SJSA1 (cell line): ENCODE results near the gene TBX21. TPM values are rescaled to one million over a fixed set of nuclear protein-coding genes. Genes with fewer than 3 reads are reported as not detected.

Source experiments
- DNase-seq, 2 experiments: peaks; one replicate each; pipeline ENCODE4 v3.0.0-alpha.2; 2015 to 2020; ENCODE audit warnings: low spot score in 2 of 2, low read depth in 1 of 2
- H3K27ac ChIP-seq: fragments of 250-450 bp; sonication (Bioruptor Pico); 2 replicates; pipeline ENCODE4 v1.5.1; 2020; ENCODE audit warnings: mild to moderate bottlenecking, moderate library complexity
- H3K27me3 ChIP-seq: fragments of 250-450 bp; sonication (Bioruptor Pico); replicated peaks from 2 replicates; pipeline ENCODE4 v1.5.1; 2020; ENCODE audit warnings: mild to moderate bottlenecking, moderate library complexity
- H3K36me3 ChIP-seq: fragments of 250-450 bp; sonication (Bioruptor Pico); 2 replicates; pipeline ENCODE4 v1.5.1; 2020; ENCODE audit warnings: mild to moderate bottlenecking
- H3K4me1 ChIP-seq: fragments of 250-450 bp; sonication (Bioruptor Pico); replicated peaks from 2 replicates; pipeline ENCODE4 v1.6.1; 2021; ENCODE audit warnings: mild to moderate bottlenecking
- H3K4me3 ChIP-seq: fragments of 250-450 bp; sonication (Bioruptor Pico); 2 replicates; pipeline ENCODE4 v1.5.1; 2020; ENCODE audit warnings: mild to moderate bottlenecking
- H3K9me3 ChIP-seq: fragments of 250-450 bp; sonication (Bioruptor Pico); replicated peaks from 2 replicates; pipeline ENCODE4 v1.5.1; 2020; ENCODE audit warnings: mild to moderate bottlenecking
- total RNA-seq: library from RNA; depleted of rRNA; stranded (reverse); fragments of >200 nt; shearing (Covaris generic); gene quantifications from 2 replicates; pipeline ENCODE4 v1.2.3, GENCODE V29; 2014

TBX21 gene
- total RNA-seq, 1 experiment from 2014 or later = not detected

DNA sequence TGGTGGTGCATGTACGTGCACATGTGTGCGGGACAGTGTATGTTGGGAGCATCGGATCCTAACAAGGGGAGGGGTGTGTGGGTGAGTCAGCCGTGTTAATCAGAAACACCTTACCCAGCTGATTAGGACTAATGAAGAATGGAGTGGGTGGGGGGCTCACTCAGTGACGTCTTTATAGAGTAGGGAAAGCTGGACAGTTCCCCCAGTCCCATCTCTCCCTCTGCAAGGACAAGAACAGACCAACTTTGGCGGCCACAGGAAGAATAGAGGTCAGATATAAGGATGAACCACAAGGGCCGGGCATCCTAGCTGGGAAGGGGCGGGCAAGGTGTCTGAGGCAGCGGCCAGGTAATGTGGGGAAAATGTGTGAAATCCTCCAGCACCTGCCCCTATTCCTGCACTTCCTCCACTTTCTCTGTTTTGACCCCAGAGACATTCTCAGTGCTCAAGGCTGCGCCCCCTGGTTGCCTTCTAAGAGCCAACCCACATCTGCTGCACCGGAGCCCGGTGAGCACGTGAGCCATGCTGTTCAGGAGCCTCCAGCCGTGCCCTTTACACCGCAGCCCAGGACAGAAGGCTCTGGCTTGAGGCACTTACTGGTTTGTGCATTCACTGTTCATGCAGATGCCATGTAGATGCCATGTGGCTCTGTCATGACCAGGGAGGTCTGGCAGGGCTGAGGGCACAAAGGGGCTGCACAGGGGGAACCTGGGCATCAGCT lies 18.9 kb upstream of the TBX21 start:
- Histone ChIP-seq H3K27ac (no peak overlapping the region), H3K4me1 (peaks cover 16% of the 10 kb centered on the region), H3K4me3 (no peak overlapping the region), H3K9me3 (no peaks in the 10 kb centered on the region), H3K36me3 (no peaks in the 10 kb centered on the region), H3K27me3 (peaks cover 37% of the 10 kb centered on the region)
- DNase-seq = no peak

DNA sequence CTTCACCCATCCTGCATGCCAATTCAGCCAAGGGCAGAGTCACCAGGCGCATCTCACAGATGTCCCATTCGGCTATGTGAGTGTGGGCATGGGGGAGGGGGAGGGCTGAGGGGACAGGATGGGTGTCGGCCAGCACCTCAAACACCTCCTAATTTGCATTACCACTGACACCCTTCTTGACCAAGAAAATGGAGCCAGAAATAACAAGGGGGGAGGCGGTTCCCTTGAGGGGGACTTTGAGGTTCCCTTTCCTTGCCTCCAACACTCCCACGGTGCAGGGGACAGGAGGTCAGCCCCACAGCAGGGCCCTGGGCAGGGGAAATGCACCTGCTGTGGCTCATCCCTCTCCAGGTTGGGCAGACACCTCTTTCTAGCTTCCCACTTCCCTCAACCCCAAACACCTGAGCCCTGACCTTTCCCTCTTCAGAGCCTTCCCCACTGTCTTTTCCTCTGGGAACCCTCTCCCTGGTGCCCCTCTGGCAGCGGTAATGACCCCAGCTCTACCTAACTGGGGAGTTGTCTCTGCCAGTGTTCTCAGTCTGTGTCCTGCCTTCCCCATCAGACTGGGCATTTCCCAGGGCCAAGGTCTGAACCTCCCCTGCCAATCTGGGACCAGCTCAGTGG lies 18.2 kb upstream of the TBX21 start:
- peaks cover 37% of the 10 kb centered on the region for H3K27me3 ChIP-seq
- H3K4me1 ChIP-seq = peaks cover 24% of the 10 kb centered on the region
- H3K4me3 ChIP-seq = no peak overlapping the region
- H3K36me3 ChIP-seq = no peaks in the 10 kb centered on the region
- no peaks in the 10 kb centered on the region for H3K9me3 ChIP-seq
- no peak for DNase-seq
- no peak overlapping the region for H3K27ac ChIP-seq

DNA sequence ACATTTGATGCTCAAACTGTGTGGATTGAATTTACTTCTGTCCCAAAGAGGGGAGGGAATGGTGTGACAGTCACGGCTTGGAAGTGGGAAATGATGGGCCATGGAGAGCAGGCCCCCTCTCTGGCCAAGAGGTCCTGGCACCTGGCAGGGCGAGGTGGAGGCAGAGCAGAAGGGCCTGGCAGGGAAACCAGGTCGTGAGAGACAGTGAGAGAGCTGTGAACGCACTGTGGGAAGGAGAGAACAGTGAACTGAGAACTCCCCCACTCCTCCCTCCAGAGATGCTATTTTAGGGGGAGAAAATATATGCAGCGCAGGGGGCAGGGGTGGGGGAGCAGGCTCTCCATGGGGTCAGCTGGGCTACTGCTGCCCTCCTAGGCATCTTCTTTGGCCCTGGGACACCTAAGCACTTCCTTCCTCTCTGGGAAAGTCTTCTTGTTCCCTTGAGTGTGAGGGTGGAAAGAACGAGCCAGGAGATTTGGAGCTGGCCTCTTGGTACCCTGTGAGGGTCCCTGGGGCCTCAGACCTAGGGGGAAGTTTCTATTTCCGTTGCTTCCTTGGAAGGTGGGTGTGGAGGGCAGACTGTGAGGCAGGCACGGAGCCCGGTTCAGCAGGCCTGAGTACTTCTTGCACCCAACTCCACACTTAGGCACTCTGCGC lies 17.2 kb upstream of the TBX21 start:
- Histone ChIP-seq H3K36me3 (no peaks in the 10 kb centered on the region), H3K4me3 (no peak overlapping the region), H3K27me3 (peaks cover 37% of the 10 kb centered on the region), H3K27ac (no peak overlapping the region), H3K9me3 (no peaks in the 10 kb centered on the region), H3K4me1 (peaks cover 33% of the 10 kb centered on the region)
- no peak for DNase-seq

DNA sequence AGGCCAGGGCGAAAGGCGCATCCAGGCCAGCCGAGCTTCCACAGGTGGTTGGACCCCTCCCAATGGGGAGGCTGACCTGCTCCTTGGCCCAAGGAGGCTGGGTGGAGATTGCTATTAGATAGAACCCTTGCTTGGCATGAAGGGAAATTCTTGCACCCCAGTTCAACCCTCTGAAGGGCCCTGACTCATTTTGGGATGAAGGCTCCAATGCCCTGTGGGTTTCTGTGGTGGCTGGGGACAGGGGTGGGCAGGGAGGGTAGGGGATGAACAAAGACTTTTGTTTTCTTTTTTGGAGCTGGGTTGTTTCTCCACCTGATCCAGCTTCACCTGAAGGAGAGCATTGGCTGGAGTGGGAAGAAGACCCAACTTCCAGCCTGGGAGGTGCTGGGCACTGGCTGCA lies 16.7 kb upstream of the TBX21 start:
- H3K27ac ChIP-seq = no peak overlapping the region
- H3K4me3 ChIP-seq = no peak overlapping the region
- peaks cover 37% of the 10 kb centered on the region for H3K27me3 ChIP-seq
- peaks cover 38% of the 10 kb centered on the region for H3K4me1 ChIP-seq
- H3K9me3 ChIP-seq = no peaks in the 10 kb centered on the region
- DNase-seq = no peak
- H3K36me3 ChIP-seq = no peaks in the 10 kb centered on the region

- H3K9me3 ChIP-seq = no peaks in the 10 kb centered on the region
- H3K27ac ChIP-seq = no peak overlapping the region
- no peak for DNase-seq
- H3K4me3 ChIP-seq = no peak overlapping the region
- H3K4me1 ChIP-seq = peaks cover 44% of the 10 kb centered on the region
- no peaks in the 10 kb centered on the region for H3K36me3 ChIP-seq
- H3K27me3 ChIP-seq = peaks cover 37% of the 10 kb centered on the region
These were observed 15.8 kb upstream of the TBX21 start for GRCh38 chr17:47717261-47717697.

- H3K9me3 ChIP-seq = no peaks in the 10 kb centered on the region
- H3K27ac ChIP-seq = no peak overlapping the region
- H3K36me3 ChIP-seq = no peaks in the 10 kb centered on the region
- no peak for DNase-seq
- H3K27me3 ChIP-seq = peaks cover 29% of the 10 kb centered on the region
- H3K4me3 ChIP-seq = no peak overlapping the region
- H3K4me1 ChIP-seq = peaks cover 44% of the 10 kb centered on the region
These were observed 14.9 kb upstream of the TBX21 start for GRCh38 chr17:47717979-47718621.

- Histone ChIP-seq H3K4me3 (no peak overlapping the region), H3K27me3 (peaks cover 26% of the 10 kb centered on the region)
These were observed 14.2 kb upstream of the TBX21 start for GRCh38 chr17:47718634-47719405.

GRCh38 chr17:47719411-47720152 lies 13.5 kb upstream of the TBX21 start:
- DNase-seq = peak; percentile 87 to 92
- no peaks in the 10 kb centered on the region for H3K36me3 ChIP-seq
- peaks cover 44% of the 10 kb centered on the region for H3K4me1 ChIP-seq
- H3K27ac ChIP-seq = no peak overlapping the region
- H3K27me3 ChIP-seq = peaks cover 25% of the 10 kb centered on the region
- H3K9me3 ChIP-seq = no peaks in the 10 kb centered on the region
- H3K4me3 ChIP-seq = no peak overlapping the region

More at GRCh38 chr17:47718634-47719405, 14.2 kb upstream of the TBX21 start:
- no peaks in the 10 kb centered on the region for H3K36me3 ChIP-seq
- no peaks in the 10 kb centered on the region for H3K9me3 ChIP-seq
- DNase-seq = no peak
- peaks cover 44% of the 10 kb centered on the region for H3K4me1 ChIP-seq
- no peak overlapping the region for H3K27ac ChIP-seq

GRCh38 chr17:47720196-47720595 lies 12.8 kb upstream of the TBX21 start:
- H3K27ac ChIP-seq = no peak overlapping the region
- no peak overlapping the region for H3K4me3 ChIP-seq
- H3K36me3 ChIP-seq = no peaks in the 10 kb centered on the region
- H3K9me3 ChIP-seq = no peaks in the 10 kb centered on the region
- DNase-seq = no peak
- H3K27me3 ChIP-seq = peaks cover 23% of the 10 kb centered on the region
- peaks cover 44% of the 10 kb centered on the region for H3K4me1 ChIP-seq

DNA sequence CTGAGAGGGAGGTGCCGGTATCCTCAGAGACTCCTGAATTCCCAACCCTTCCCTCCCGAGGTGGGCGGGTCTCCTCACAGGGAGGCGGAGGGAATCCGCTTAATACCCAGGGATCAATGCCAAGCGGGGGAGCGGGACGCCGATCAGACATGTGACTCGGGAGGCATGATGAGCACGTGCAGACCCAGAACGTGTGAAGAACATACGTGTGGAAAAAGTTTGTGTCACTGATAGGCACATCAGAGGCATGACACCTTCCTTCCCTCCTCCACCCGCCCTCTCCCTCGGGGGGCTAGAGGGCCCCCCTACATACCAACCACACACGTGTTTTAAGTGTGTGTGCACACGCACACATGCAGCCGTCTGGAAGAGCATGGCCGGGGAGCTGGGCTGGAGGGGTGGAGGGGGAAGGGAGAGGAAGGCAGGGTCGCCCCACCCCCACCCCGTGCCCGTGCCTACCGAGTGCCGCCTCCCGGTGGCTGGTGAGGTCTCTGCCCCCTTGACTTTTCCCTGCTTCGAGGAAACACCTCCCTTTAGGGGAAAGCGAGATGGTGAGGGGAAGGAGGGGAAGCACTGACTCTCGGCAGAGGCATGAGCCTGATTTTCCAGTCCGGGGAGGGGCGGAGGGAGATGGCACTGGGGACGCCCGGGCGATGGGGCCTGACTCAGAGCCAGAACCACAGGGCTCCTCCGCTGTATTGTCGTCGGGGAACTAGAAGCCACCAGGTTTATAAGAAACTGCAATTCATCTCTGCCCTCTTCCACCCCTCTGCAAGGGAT lies 12.1 kb upstream of the TBX21 start:
- peaks cover 44% of the 10 kb centered on the region for H3K4me1 ChIP-seq
- no peaks in the 10 kb centered on the region for H3K36me3 ChIP-seq
- H3K27me3 ChIP-seq = peaks cover 20% of the 10 kb centered on the region
- no peaks in the 10 kb centered on the region for H3K9me3 ChIP-seq
- no peak overlapping the region for H3K4me3 ChIP-seq
- no peak overlapping the region for H3K27ac ChIP-seq
- DNase-seq = peak; percentile 69 to 87

DNA sequence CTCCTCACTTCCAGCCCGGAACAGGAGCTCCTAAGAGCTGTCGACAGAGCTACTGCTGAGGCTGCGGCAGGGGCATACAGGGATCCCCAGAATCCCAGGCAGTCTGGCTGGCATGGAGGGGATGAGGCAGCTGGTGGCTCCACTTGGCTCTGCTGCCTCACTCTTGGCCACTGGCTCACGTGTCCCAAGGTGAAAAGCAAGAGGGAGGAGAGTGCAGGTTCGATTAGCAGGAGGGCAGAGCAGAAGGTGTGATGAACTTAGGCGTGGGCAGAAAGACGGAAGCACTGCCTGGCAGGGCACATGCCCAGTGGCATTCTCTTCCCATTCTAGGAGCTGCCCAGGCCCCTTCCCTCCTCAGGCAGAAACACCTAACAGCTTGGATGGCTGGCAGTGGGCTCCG lies 11.3 kb upstream of the TBX21 start:
- Histone ChIP-seq H3K27ac (no peak overlapping the region), H3K4me3 (no peak overlapping the region), H3K27me3 (peaks cover 20% of the 10 kb centered on the region), H3K4me1 (peaks cover 44% of the 10 kb centered on the region), H3K36me3 (no peaks in the 10 kb centered on the region), H3K9me3 (no peaks in the 10 kb centered on the region)
- DNase-seq = no peak

DNA sequence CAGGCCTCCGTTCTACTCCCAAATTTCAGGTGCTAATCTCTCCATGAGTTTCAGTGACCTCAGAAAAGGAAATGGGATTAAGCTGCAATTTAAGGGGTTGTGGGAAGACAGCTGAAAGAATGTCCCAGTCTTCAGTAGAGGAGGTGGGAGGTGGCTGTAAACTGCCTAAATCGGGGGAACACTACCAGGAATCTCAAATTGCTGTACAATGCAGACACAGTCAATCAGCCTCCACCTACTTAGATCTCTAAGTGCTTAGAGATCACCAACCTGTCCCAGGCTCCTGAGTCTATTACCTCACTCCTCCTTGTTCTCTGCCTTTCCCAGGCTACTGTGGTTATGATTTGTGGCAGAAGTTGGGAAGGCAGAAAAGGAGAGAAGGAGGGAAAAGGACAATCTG lies 8.3 kb upstream of the TBX21 start:
- no peak for DNase-seq
- H3K36me3 ChIP-seq = no peaks in the 10 kb centered on the region
- H3K27me3 ChIP-seq = peaks cover 26% of the 10 kb centered on the region
- H3K4me1 ChIP-seq = peaks cover 22% of the 10 kb centered on the region
- no peak overlapping the region for H3K4me3 ChIP-seq
- H3K9me3 ChIP-seq = no peaks in the 10 kb centered on the region
- H3K27ac ChIP-seq = no peak overlapping the region
